Measurements from ENCODE around the gene RPP14.

Gene RPP14

GRCh38 chr3:58347984-58348383, 41.9 kb downstream of the RPP14 start:
- no peak overlapping the region for H3K4me3 ChIP-seq (replicated peaks in 1 of 2; ENCODE audit: low read depth in 2 of 2, low read length in 2 of 2)
- no peak for TF ChIP-seq CTCF (IDR thresholded peaks at IDR 0.05; ENCODE audit: low read depth, low read length)

GRCh38 chr3:58349792-58350626, 44.0 kb downstream of the RPP14 start:
- H3K4me3 ChIP-seq (replicated peaks in 1 of 2; ENCODE audit: low read depth in 2 of 2, low read length in 2 of 2): no peak overlapping the region
- no peak for TF ChIP-seq CTCF (IDR thresholded peaks at IDR 0.05; ENCODE audit: low read depth, low read length)
- DNase-seq (ENCODE audit: low read depth in 2 of 2): no peak

More at GRCh38 chr3:58347984-58348383, 41.9 kb downstream of the RPP14 start:
- DNase-seq (ENCODE audit: low read depth in 2 of 2): no peak

- no peak for TF ChIP-seq CTCF (IDR thresholded peaks at IDR 0.05; ENCODE audit: low read depth, low read length)
- no peak overlapping the region for H3K4me3 ChIP-seq (replicated peaks in 1 of 2; ENCODE audit: low read depth in 2 of 2, low read length in 2 of 2)
- peak; percentile 44 to 46 for DNase-seq (ENCODE audit: low read depth in 2 of 2)
These were observed 44.6 kb downstream of the RPP14 start for GRCh38 chr3:58350627-58351013.

- H3K4me3 ChIP-seq (replicated peaks in 1 of 2; ENCODE audit: low read depth in 2 of 2, low read length in 2 of 2): no peak overlapping the region
- no peak for DNase-seq (ENCODE audit: low read depth in 2 of 2)
- TF ChIP-seq CTCF (IDR thresholded peaks at IDR 0.05; ENCODE audit: low read depth, low read length): no peak
These were observed 45.9 kb downstream of the RPP14 start for GRCh38 chr3:58351920-58352319.

- TF ChIP-seq CTCF (IDR thresholded peaks at IDR 0.05; ENCODE audit: low read depth, low read length): no peak
- H3K4me3 ChIP-seq (replicated peaks in 1 of 2; ENCODE audit: low read depth in 2 of 2, low read length in 2 of 2): no peak overlapping the region
- no peak for DNase-seq (ENCODE audit: low read depth in 2 of 2)
These were observed 46.6 kb downstream of the RPP14 start for GRCh38 chr3:58352626-58353025.

- TF ChIP-seq CTCF (IDR thresholded peaks at IDR 0.05; ENCODE audit: low read depth, low read length): no peak
- peak; percentile 47 to 48 for DNase-seq (ENCODE audit: low read depth in 2 of 2)
- H3K4me3 ChIP-seq (replicated peaks in 1 of 2; ENCODE audit: low read depth in 2 of 2, low read length in 2 of 2): no peak overlapping the region
These were observed 47.9 kb downstream of the RPP14 start for GRCh38 chr3:58353722-58354553.
